Adrenal gland (tissue), 12 donors: ENCODE measurements around the gene KATNAL2. TPM values are rescaled to one million over a fixed set of nuclear protein-coding genes. Genes with fewer than 3 reads are reported as not detected.

Source experiments
- DNase-seq, 7 donors: peaks; one replicate each; pipeline ENCODE4 v3.0.0-alpha.2; 2019 to 2020
- H3K27ac ChIP-seq, 5 donors: fragments of 200-600 bp; sonication (generic) in 4 of 5; 1 replicate in 3 of 5; 2 replicates in 2 of 5; pipeline versions ENCODE4 v1.5.1 to v1.8.0; 2016 to 2020; ENCODE audit warnings: mild to moderate bottlenecking in 1 of 5
- H3K27me3 ChIP-seq: fragments of 200-600 bp; 2 replicates; pipeline ENCODE4 v1.8.0; 2021
- H3K36me3 ChIP-seq, 2 donors: fragments of 200-600 bp; replicated peaks in 1 of 2; 1 replicate in 1 of 2; 2 replicates in 1 of 2; pipeline versions ENCODE4 v1.5.1 to v1.8.0; 2018 to 2022
- H3K4me1 ChIP-seq, 2 donors: fragments of 200-600 bp; replicated peaks in 1 of 2; 1 replicate in 1 of 2; 2 replicates in 1 of 2; pipeline versions ENCODE4 v1.5.1 to v1.8.0; 2018 to 2021
- H3K4me3 ChIP-seq, 4 donors: fragments of 200-600 bp; sonication (generic) in 3 of 4; one replicate each; pipeline ENCODE4 v1.5.1; 2016 to 2018
- H3K9me3 ChIP-seq, 3 donors: fragments of 200-600 bp; sonication (generic) in 1 of 3; replicated peaks in 1 of 3; 1 replicate in 2 of 3; 2 replicates in 1 of 3; pipeline versions ENCODE4 v1.5.1 to v1.8.0; 2016 to 2021
- CTCF ChIP-seq, 6 experiments: fragments of 450-650 bp in 4 of 6; fragments of 200-600 bp in 2 of 6; sonication (generic) in 1 of 6; IDR thresholded peaks; 1 replicate in 5 of 6; 2 replicates in 1 of 6; pipeline versions ENCODE4 v1.5.1 to v1.8.0; 2016 to 2021; ENCODE audit warnings: antibody characterized with exemption in 6 of 6, mild to moderate bottlenecking in 2 of 6, moderate library complexity in 1 of 6
- POLR2A ChIP-seq, 2 donors: fragments of 450-650 bp; IDR thresholded peaks; one replicate each; pipeline ENCODE4 v1.6.1; 2017; ENCODE audit warnings: antibody characterized with exemption in 2 of 2, mild to moderate bottlenecking in 2 of 2, moderate library complexity in 1 of 2
- WGBS, 4 donors: extraction: QIAGEN DNeasy Blood & Tissue Kit in 2 of 4; methylation state at CpG; one replicate each; pipeline versions ENCODE4 v1.1.5 to v1.1.7; 2013 to 2017; 5-methylcytosine and 5-hydroxymethylcytosine counted together
- intact Hi-C, 2 donors: fragments of 100-400 bp; cut with DNase I; formaldehyde crosslinking; loops; one replicate each; pipeline versions ENCODE4 v1.14.1 to v1.15.0; 2022 to 2023
- polyA plus RNA-seq, 3 donors: library from polyadenylated mRNA; stranded (reverse); fragments of 200-250 nt in 2 of 3; fragments of 350-450 nt in 1 of 3; fragmentation: Illumina TruSeq in 1 of 3; extraction: RNeasy Lipid Tissue Mini Kit (QIAGEN cat#74804) in 1 of 3; gene quantifications; one replicate each; pipeline ENCODE4 v1.2.3, GENCODE V29; 2013 to 2014
- total RNA-seq, 9 donors: library from RNA; depleted of rRNA in 4 of 9; stranded (reverse); fragments of >200 nt in 4 of 9; fragments of 120-200 nt in 1 of 9; fragmentation: NEBNext Ultra II Directional in 1 of 9; extraction: Animal tissue kit (Norgen Biotek cat#: 25700) in 1 of 9; gene quantifications; one replicate each; pipeline versions ENCODE4 v1.1.0 to v1.2.4, GENCODE V29; 2013 to 2023
- donor health status: healthy with polysubstance abuse.
- donor health status: Bipolar disorder and iron deficiency.
- donor health status: DM: yes; HTN: yes; CAD: no.
- donor health status: DM: no; HTN: no; CAD: no.
- donor health status: DM: no; HTN: no; CAD: no.
- donor health status: DM: yes; HTN: yes; CAD: no.

Gene KATNAL2
- total and polyA plus RNA-seq, 12 donors = 0.48 to 11.6 (median 4.0) TPM

GRCh38 chr18:46917803-46918600 lies 600 bp downstream of the KATNAL2 start:
- intact Hi-C loops = no loop called here

GRCh38 chr18:46920067-46920466 lies 2.7 kb downstream of the KATNAL2 start:
- intact Hi-C loops = no loop called here
- WGBS, 4 donors = 55 to 78% (median 60%) methylated on average over 1 to 2 of the region's 2 CpGs
- no peak for TF ChIP-seq POLR2A (IDR thresholded peaks at IDR 0.05)
- no peak for TF ChIP-seq CTCF (IDR thresholded peaks at IDR 0.05)
- H3K36me3 ChIP-seq = no peaks in the 10 kb centered on the region
- no peak for DNase-seq
- H3K9me3 ChIP-seq = no peaks in the 10 kb centered on the region
- H3K4me1 ChIP-seq = peaks cover 7 to 19% of the 10 kb centered on the region in 2 donors
- no peaks in the 10 kb centered on the region for H3K27me3 ChIP-seq
- H3K27ac ChIP-seq = no peak overlapping the region
- H3K4me3 ChIP-seq = no peak overlapping the region

More at GRCh38 chr18:46917803-46918600, 600 bp downstream of the KATNAL2 start:
- H3K9me3 ChIP-seq = no peaks in the 10 kb centered on the region
- DNase-seq = peak; percentile 31 to 72 (median 40)
- 30 to 47% (median 33%) methylated on average over 26 to 33 of the region's 33 CpGs for WGBS, 4 donors
- H3K4me3 ChIP-seq = peak overlapping the region; percentile 57 to 98 (median 79)
- peak overlapping the region; percentile 65 to 97 (median 89) for H3K27ac ChIP-seq
- no peaks in the 10 kb centered on the region for H3K27me3 ChIP-seq
- TF ChIP-seq CTCF (IDR thresholded peaks at IDR 0.05) (no peak), POLR2A (IDR thresholded peaks at IDR 0.05) (no peak)
- no peaks in the 10 kb centered on the region for H3K36me3 ChIP-seq
- H3K4me1 ChIP-seq = peaks cover 7 to 35% of the 10 kb centered on the region in 2 donors

- TF ChIP-seq POLR2A (IDR thresholded peaks at IDR 0.05) = no peak
- TF ChIP-seq CTCF (IDR thresholded peaks at IDR 0.05) = no peak
- H3K4me3 ChIP-seq = no peak overlapping the region
- no peaks in the 10 kb centered on the region for H3K9me3 ChIP-seq
- peaks cover 7 to 14% of the 10 kb centered on the region in 2 donors for H3K4me1 ChIP-seq
- 91 to 100% (median 94%) methylated on average over 1 of the region's 1 CpG for WGBS, 4 donors
- H3K27ac ChIP-seq = no peak overlapping the region
- H3K27me3 ChIP-seq = no peaks in the 10 kb centered on the region
- no peaks in the 10 kb centered on the region for H3K36me3 ChIP-seq
- DNase-seq = no peak
- intact Hi-C loops = no loop called here
Measured at GRCh38 chr18:46920653-46921052, 3.3 kb downstream of the KATNAL2 start.

GRCh38 chr18:46939337-46939963 lies 22.0 kb downstream of the KATNAL2 start:
- TF ChIP-seq POLR2A (IDR thresholded peaks at IDR 0.05) (no peak), CTCF (IDR thresholded peaks at IDR 0.05) (no peak)
- H3K27me3 ChIP-seq = no peaks in the 10 kb centered on the region
- no peak overlapping the region for H3K4me3 ChIP-seq
- H3K36me3 ChIP-seq = no peaks in the 10 kb centered on the region
- DNase-seq = peak in 1 of 7 donors; percentile 7
- WGBS, 4 donors = 76 to 95% (median 88%) methylated on average over 1 of the region's 1 CpG
- no peaks in the 10 kb centered on the region for H3K9me3 ChIP-seq
- H3K27ac ChIP-seq = peak overlapping the region in 1 of 5 donors; percentile 3
- no peaks in the 10 kb centered on the region for H3K4me1 ChIP-seq
- intact Hi-C loops = no loop called here
